H1 (cell line): ENCODE results near the gene ZNF860. TPM values are rescaled to one million over a fixed set of nuclear protein-coding genes. Genes with fewer than 3 reads are reported as not detected.

ENCODE experiments used
- CTCF ChIA-PET: fragments of 300-600 bp; sonication (Branson Sonifier 250); formaldehyde crosslinking; loops from one replicate; lab custom pipeline; 2021; ENCODE audit not compliant: partially characterized antibody; lab: Charles Lee
- POLR2A ChIA-PET: fragments of 300-600 bp; sonication (Branson Sonifier 250); formaldehyde crosslinking; loops from one replicate; lab custom pipeline; 2021; ENCODE audit warnings: inconsistent platforms; ENCODE audit not compliant: partially characterized antibody; lab: Charles Lee
- DNase-seq, 2 experiments: peaks; one replicate each; pipeline versions ENCODE4 v3.0.0 to v3.0.0-alpha.2; 2010 to 2022; ENCODE audit warnings: low spot score in 2 of 2, low read depth in 1 of 2, mixed read lengths in 1 of 2
- FAIRE-seq: peaks from 2 replicates; lab custom pipeline; 2011; peaks lifted over from hg19 to GRCh38; lab: Jason Lieb, UNC
- H2AFZ ChIP-seq: 2 replicates; pipeline ENCODE4 v1.8.1; 2012; ENCODE audit warnings: low read length, inconsistent platforms
- H2AK5ac ChIP-seq: 2 replicates; pipeline ENCODE4 v1.6.1; 2013; ENCODE audit warnings: low read depth, low read length
- H2BK120ac ChIP-seq: replicated peaks from 2 replicates; pipeline ENCODE3; 2013; ENCODE audit warnings: low read depth, low read length, inconsistent platforms
- H2BK12ac ChIP-seq: 2 replicates; pipeline ENCODE4 v1.6.1; 2013; ENCODE audit warnings: low read depth, low read length
- H2BK15ac ChIP-seq: 2 replicates; pipeline ENCODE4 v1.6.1; 2013; ENCODE audit warnings: low read length
- H2BK20ac ChIP-seq: 2 replicates; pipeline ENCODE4 v1.6.1; 2013; ENCODE audit warnings: low read length
- H2BK5ac ChIP-seq: 2 replicates; pipeline ENCODE4 v1.6.1; 2013; ENCODE audit warnings: low read depth, low read length
- H3K14ac ChIP-seq: 2 replicates; pipeline ENCODE4 v1.6.1; 2013; ENCODE audit warnings: inconsistent platforms; ENCODE audit not compliant: insufficient read length
- H3K18ac ChIP-seq: 2 replicates; pipeline ENCODE4 v1.6.1; 2013; ENCODE audit warnings: low read length; ENCODE audit errors: extremely low read depth
- H3K23ac ChIP-seq: 2 replicates; pipeline ENCODE4 v1.6.1; 2013; ENCODE audit warnings: inconsistent platforms; ENCODE audit not compliant: insufficient read length
- H3K23me2 ChIP-seq: 2 replicates; pipeline ENCODE4 v1.6.1; 2013; ENCODE audit warnings: low read depth, low read length
- H3K27ac ChIP-seq: 2 replicates; pipeline ENCODE4 v1.6.1; 2011; ENCODE audit warnings: low read depth, low read length, inconsistent platforms
- H3K27me3 ChIP-seq, 4 experiments: replicated peaks in 1 of 4; 1 replicate in 1 of 4; 2 replicates in 3 of 4; pipeline versions ENCODE4 v1.6.1 to v1.8.1; 2011 to 2013; ENCODE audit warnings: low read length in 3 of 4, mild to moderate bottlenecking in 3 of 4, inconsistent platforms in 2 of 4, mixed read lengths in 2 of 4, moderate library complexity in 1 of 4; ENCODE audit not compliant: control insufficient read depth in 3 of 4, insufficient read depth in 3 of 4; ENCODE audit errors: extremely low read depth in 1 of 4
- H3K36me3 ChIP-seq, 4 experiments: 2 replicates each; pipeline versions ENCODE4 v1.6.1 to v1.8.1; 2011 to 2013; ENCODE audit warnings: mild to moderate bottlenecking in 4 of 4, low read length in 3 of 4, moderate library complexity in 2 of 4, control low read depth in 1 of 4, inconsistent platforms in 1 of 4; ENCODE audit not compliant: insufficient read depth in 4 of 4, control insufficient read depth in 2 of 4
- H3K4ac ChIP-seq: replicated peaks from 2 replicates; pipeline ENCODE3; 2013; ENCODE audit warnings: low read length, low read depth, mixed read lengths, inconsistent platforms; ENCODE audit not compliant: insufficient read length
- H3K4me1 ChIP-seq, 4 experiments: replicated peaks in 1 of 4; 1 replicate in 1 of 4; 2 replicates in 3 of 4; pipeline versions ENCODE4 v1.6.1 to v1.8.1; 2011 to 2013; ENCODE audit warnings: low read length in 3 of 4, inconsistent platforms in 2 of 4, mixed read lengths in 1 of 4; ENCODE audit not compliant: insufficient read depth in 4 of 4, control insufficient read depth in 3 of 4
- H3K4me2 ChIP-seq, 2 experiments: 2 replicates each; pipeline versions ENCODE4 v1.6.1 to v1.8.1; 2011 to 2013; ENCODE audit warnings: low read depth in 2 of 2, low read length in 2 of 2, control low read depth in 1 of 2, inconsistent platforms in 1 of 2, mild to moderate bottlenecking in 1 of 2; ENCODE audit not compliant: insufficient read depth in 1 of 2
- H3K4me3 ChIP-seq, 4 experiments: fragments of 200-600, 300-600 bp in 1 of 4; sonication (generic), shearing (Covaris generic), sonication (Bioruptor Twin) in 1 of 4; 2 replicates each; pipeline versions ENCODE4 v1.5.1 to v1.8.1; 2011 to 2016; ENCODE audit warnings: low read length in 4 of 4, low read depth in 3 of 4, control low read depth in 2 of 4, inconsistent platforms in 2 of 4, mild to moderate bottlenecking in 2 of 4, mixed read lengths in 1 of 4, moderate library complexity in 1 of 4; ENCODE audit not compliant: insufficient read depth in 2 of 4; ENCODE audit errors: extremely low read depth in 1 of 4
- H3K56ac ChIP-seq: replicated peaks from 2 replicates; pipeline ENCODE3; 2013; ENCODE audit warnings: low read depth, mild to moderate bottlenecking, mixed read lengths, low read length, inconsistent platforms; ENCODE audit not compliant: insufficient read length
- H3K79me1 ChIP-seq: 2 replicates; pipeline ENCODE4 v1.6.1; 2013; ENCODE audit warnings: low read depth, low read length, control low read depth
- H3K79me2 ChIP-seq, 2 experiments: 2 replicates each; pipeline versions ENCODE4 v1.6.1 to v1.8.1; 2012 to 2013; ENCODE audit warnings: low read length in 2 of 2, mild to moderate bottlenecking in 2 of 2, inconsistent platforms in 1 of 2; ENCODE audit not compliant: insufficient read depth in 2 of 2, control insufficient read depth in 1 of 2
- H3K9ac ChIP-seq, 4 experiments: replicated peaks in 1 of 4; 1 replicate in 1 of 4; 2 replicates in 3 of 4; pipeline versions ENCODE4 v1.6.1 to v1.8.1; 2011 to 2013; ENCODE audit warnings: low read depth in 3 of 4, low read length in 3 of 4, control low read depth in 2 of 4, mild to moderate bottlenecking in 2 of 4, moderate library complexity in 2 of 4, inconsistent platforms in 1 of 4; ENCODE audit errors: extremely low read depth in 1 of 4
- H3K9me3 ChIP-seq, 2 experiments: 2 replicates each; pipeline versions ENCODE4 v1.6.1 to v1.8.1; 2012 to 2013; ENCODE audit warnings: mild to moderate bottlenecking in 2 of 2, moderate library complexity in 2 of 2, control low read depth in 1 of 2, inconsistent platforms in 1 of 2, low read depth in 1 of 2, low read length in 1 of 2, mixed read lengths in 1 of 2; ENCODE audit not compliant: insufficient read depth in 2 of 2
- H4K20me1 ChIP-seq, 2 experiments: replicated peaks in 1 of 2; 2 replicates each; pipeline versions ENCODE3 to v1.8.1; 2011 to 2013; ENCODE audit warnings: inconsistent platforms in 2 of 2, low read length in 2 of 2, mild to moderate bottlenecking in 1 of 2; ENCODE audit not compliant: insufficient read depth in 2 of 2, control insufficient read depth in 1 of 2
- H4K5ac ChIP-seq: 2 replicates; pipeline ENCODE4 v1.6.1; 2013; ENCODE audit warnings: low read length, low read depth, mixed read lengths, inconsistent platforms; ENCODE audit not compliant: insufficient read length
- H4K8ac ChIP-seq: 2 replicates; pipeline ENCODE4 v1.8.0; 2013; ENCODE audit warnings: mild to moderate bottlenecking, moderate library complexity, low read length, inconsistent platforms; ENCODE audit not compliant: insufficient read depth; ENCODE audit errors: extremely low read depth
- H4K91ac ChIP-seq: replicated peaks from 2 replicates; pipeline ENCODE3; 2013; ENCODE audit warnings: low read length, mixed read lengths, inconsistent platforms; ENCODE audit not compliant: insufficient read length
- ASH2L ChIP-seq: fragments of 200-600, 300-600 bp; sonication (generic); IDR thresholded peaks from one replicate; pipeline ENCODE4 v1.7.1; 2017; ENCODE audit warnings: low read length
- CREB1 ChIP-seq: IDR thresholded peaks from 2 replicates; pipeline ENCODE4 v1.6.1; 2012; ENCODE audit warnings: inconsistent platforms
- CTBP2 ChIP-seq: IDR thresholded peaks from 2 replicates; pipeline ENCODE4 v1.7.0; 2011; ENCODE audit warnings: borderline replicate concordance, mild to moderate bottlenecking, moderate library complexity, mixed read lengths, low read length; ENCODE audit not compliant: insufficient read depth, insufficient read length
- HDAC2 ChIP-seq, 2 experiments: fragments of 300-600 bp in 1 of 2; sonication (generic) in 1 of 2; IDR thresholded peaks; 2 replicates each; pipeline ENCODE4 v1.6.1; 2011 to 2012; ENCODE audit warnings: low read depth in 2 of 2, low read length in 2 of 2, mild to moderate bottlenecking in 2 of 2, moderate library complexity in 2 of 2, borderline replicate concordance in 1 of 2, inconsistent platforms in 1 of 2
- PHF8 ChIP-seq: fragments of 200-600 bp; sonication (generic); conservative IDR thresholded peaks from 2 replicates; pipeline ENCODE4 v1.7.1; 2012; ENCODE audit warnings: low read depth, mild to moderate bottlenecking, inconsistent platforms, low read length, moderate library complexity
- POU5F1 ChIP-seq: IDR thresholded peaks from 2 replicates; pipeline ENCODE4 v1.6.1; 2011; ENCODE audit warnings: low read depth, mild to moderate bottlenecking, low read length, moderate library complexity
- TAF7 ChIP-seq: optimal IDR thresholded peaks from 2 replicates; pipeline ENCODE3; 2011; ENCODE audit warnings: low read depth, mild to moderate bottlenecking, inconsistent platforms, low read length, moderate library complexity, borderline replicate concordance
- TCF12 ChIP-seq: IDR thresholded peaks from 2 replicates; pipeline ENCODE4 v1.6.1; 2011; ENCODE audit warnings: low read depth, mild to moderate bottlenecking, low read length
- ZNF274 ChIP-seq: IDR thresholded peaks from 2 replicates; pipeline ENCODE4 v1.7.0; 2012; ENCODE audit warnings: low read length, borderline replicate concordance; ENCODE audit errors: extremely low read depth
- WGBS, 2 experiments: shearing (Covaris generic) in 1 of 2; methylation state at CpG; one replicate each; pipeline versions ENCODE4 v1.1.6 to v1.1.7; 2013 to 2015; ENCODE audit warnings: low lambda C conversion rate in 2 of 2, mixed read lengths in 2 of 2, inconsistent platforms in 1 of 2, low coverage in 1 of 2, missing lambda C conversion rate in 1 of 2; ENCODE audit not compliant: insufficient replicate concordance in 2 of 2, insufficient coverage in 1 of 2, insufficient read length in 1 of 2; ENCODE audit errors: extremely low coverage in 1 of 2, missing lambda C conversion rate in 1 of 2; 5-methylcytosine and 5-hydroxymethylcytosine counted together
- polyA plus RNA-seq, 7 experiments: library from polyadenylated mRNA; depleted of rRNA in 3 of 7; stranded (reverse) in 5 of 7; unstranded in 2 of 7; fragments of >200 nt in 5 of 7; fragments of 200-250 nt in 2 of 7; gene quantifications; 1 replicate in 5 of 7; 2 replicates in 1 of 7; 4 replicates in 1 of 7; pipeline versions ENCODE4 v1.2.1 to v1.2.3, GENCODE V29; 2011 to 2013; ENCODE audit warnings: missing spikeins in 2 of 7, mixed read lengths in 2 of 7
- total RNA-seq: library from RNA; stranded (reverse); fragmentation: NEBNext Ultra II Directional; extraction: Animal tissue kit (Norgen Biotek cat#: 25700); gene quantifications from 2 replicates; pipeline ENCODE4 v1.2.1, GENCODE V29; 2021

Gene ZNF860
- total and polyA plus RNA-seq, 2 of the 8 experiments (the other 6 are each of a cell fraction or from before 2014, with no cell fraction given) = 3.2 to 8.6 TPM

DNA sequence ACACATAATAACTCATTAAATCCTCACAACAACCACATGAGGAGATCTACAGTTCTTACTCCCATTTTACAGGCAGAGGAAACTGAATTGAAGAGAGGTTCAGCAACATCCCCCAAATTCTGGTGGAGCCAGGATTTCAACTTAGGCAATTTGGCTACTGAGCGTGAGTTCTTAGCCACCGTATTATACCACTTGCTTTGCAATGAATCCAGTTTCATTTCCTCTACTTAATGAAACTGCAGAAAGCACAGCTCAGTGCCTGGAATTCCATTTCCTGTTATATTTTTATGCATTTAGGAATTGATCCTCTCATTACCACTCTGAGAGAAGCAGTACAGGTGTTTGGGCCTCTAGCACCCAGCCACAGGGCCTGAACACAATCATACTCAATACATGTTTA, 4.3 kb downstream of the ZNF860 start:
- CTCF ChIA-PET = interaction anchor here (0.9 to 1.9 kb wide), 3 partner anchors 34 to 192 kb away, joined by 3 to 5 read pairs (median 5); no protein-coding TSS in a partner anchor
- FAIRE-seq = no peak

More for the DNA sequence above, 4.3 kb downstream of the ZNF860 start:
- Histone ChIP-seq H3K4ac (no peak overlapping the region), H3K56ac (no peak overlapping the region), H3K9me3 (peaks cover 10 to 24% of the 10 kb centered on the region in 2 experiments; a peak in 2 of 4 replicates), H3K23ac (no peak overlapping the region), H3K9ac (no peak overlapping the region), H4K8ac (no peak overlapping the region), H3K79me1 (no peaks in the 10 kb centered on the region), H2BK12ac (no peak overlapping the region), H2AFZ (no peak overlapping the region), H3K23me2 (peaks cover 2% of the 10 kb centered on the region; the same call in 1 of the 2 replicates), H4K20me1 (no peaks in the 10 kb centered on the region), H3K14ac (no peak overlapping the region), H2AK5ac (no peak overlapping the region), H4K91ac (no peak overlapping the region), H3K79me2 (no peaks in the 10 kb centered on the region), H3K36me3 (peaks cover 0 to 33% (median 6%) of the 10 kb centered on the region in 4 experiments; a peak in 6 of 8 replicates), H3K4me2 (no peak overlapping the region), H3K27me3 (no peaks in the 10 kb centered on the region; a peak in 1 of 7 replicates), H2BK15ac (no peak overlapping the region), H2BK5ac (no peak overlapping the region), H2BK120ac (no peak overlapping the region), H3K4me1 (peaks cover 0 to 4% (median 2%) of the 10 kb centered on the region in 4 experiments; a peak in 2 of 7 replicates), H3K18ac (no peak overlapping the region), H4K5ac (no peak overlapping the region), H3K4me3 (no peak overlapping the region), H3K27ac (no peak overlapping the region), H2BK20ac (no peak overlapping the region)
- POLR2A ChIA-PET = no interaction called here
- 95% methylated on average over 2 of the region's 2 CpGs; no CpG with 5 or more reads in 1 of the 2 experiments for WGBS, 2 experiments
- DNase-seq = no peak
- TF ChIP-seq TAF7 (no peak), PHF8 (no peak), TCF12 (no peak), CTBP2 (no peak), ZNF274 (no peak), CREB1 (no peak), POU5F1 (no peak), HDAC2 (IDR thresholded peaks at IDR 0.05; ENCODE audit: borderline replicate concordance in 1 of 2, low read depth in 2 of 2, low read length in 2 of 2) (no peak), ASH2L (no peak)
